Measurements from ENCODE around the gene TSPY3.
"Not testable (repeated sequence)": the region's sequence is repeated elsewhere in the genome, so short reads cannot be mapped to it uniquely, and the experiment has no call there.

Gene TSPY3, protein sequence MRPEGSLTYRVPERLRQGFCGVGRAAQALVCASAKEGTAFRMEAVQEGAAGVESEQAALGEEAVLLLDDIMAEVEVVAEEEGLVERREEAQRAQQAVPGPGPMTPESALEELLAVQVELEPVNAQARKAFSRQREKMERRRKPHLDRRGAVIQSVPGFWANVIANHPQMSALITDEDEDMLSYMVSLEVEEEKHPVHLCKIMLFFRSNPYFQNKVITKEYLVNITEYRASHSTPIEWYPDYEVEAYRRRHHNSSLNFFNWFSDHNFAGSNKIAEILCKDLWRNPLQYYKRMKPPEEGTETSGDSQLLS

DNA sequence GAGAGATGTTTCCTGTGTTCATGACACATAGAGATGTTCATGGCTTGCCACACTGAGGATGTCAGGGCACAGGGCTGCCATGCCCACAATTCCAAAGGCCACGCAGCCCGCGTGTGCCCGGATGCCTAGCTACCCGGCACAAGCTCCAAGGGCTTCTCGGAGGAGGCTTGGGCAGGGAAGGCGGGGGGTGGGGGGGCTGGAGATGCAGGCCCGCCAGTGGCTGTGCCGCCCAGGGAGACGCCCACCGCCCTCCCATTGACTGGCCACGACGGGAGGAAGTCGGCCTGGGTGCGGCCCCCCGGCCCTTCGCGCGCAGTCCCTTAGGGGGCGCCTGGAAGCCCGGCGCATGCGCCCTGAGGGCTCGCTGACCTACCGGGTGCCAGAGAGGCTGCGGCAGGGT, at the start of gene TSPY3:
Gene TSPY3, plus strand, starts transcription at position 301 of the 400 bp plus-strand sequence. Its CDS starts 46 bp downstream, at position 347.
- H3K4me3 ChIP-seq (ENCODE audit: low read depth, low read length); H3K27ac ChIP-seq; H3K79me2 ChIP-seq; H3K27me3 ChIP-seq (ENCODE audit: control insufficient read depth, insufficient read depth, low read length); H3K4me1 ChIP-seq; H2AFZ ChIP-seq; H3K9ac ChIP-seq; H3K36me3 ChIP-seq (ENCODE audit: control insufficient read depth, insufficient read depth, low read length); H3K4me2 ChIP-seq (ENCODE audit: low read length); H3K9me3 ChIP-seq (ENCODE audit: control insufficient read depth, low read length): not testable (repeated sequence)

DNA sequence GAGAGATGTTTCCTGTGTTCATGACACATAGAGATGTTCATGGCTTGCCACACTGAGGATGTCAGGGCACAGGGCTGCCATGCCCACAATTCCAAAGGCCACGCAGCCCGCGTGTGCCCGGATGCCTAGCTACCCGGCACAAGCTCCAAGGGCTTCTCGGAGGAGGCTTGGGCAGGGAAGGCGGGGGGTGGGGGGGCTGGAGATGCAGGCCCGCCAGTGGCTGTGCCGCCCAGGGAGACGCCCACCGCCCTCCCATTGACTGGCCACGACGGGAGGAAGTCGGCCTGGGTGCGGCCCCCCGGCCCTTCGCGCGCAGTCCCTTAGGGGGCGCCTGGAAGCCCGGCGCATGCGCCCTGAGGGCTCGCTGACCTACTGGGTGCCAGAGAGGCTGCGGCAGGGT, 40.7 kb upstream of the TSPY3 start, which contains the start of gene TSPY8:
Gene TSPY8, plus strand, starts transcription at position 301 of the 400 bp plus-strand sequence. Its CDS starts 46 bp downstream, at position 347.
- H3K9ac ChIP-seq; H3K9me3 ChIP-seq (ENCODE audit: control insufficient read depth, low read length); H3K4me2 ChIP-seq (ENCODE audit: low read length); H3K79me2 ChIP-seq; H3K36me3 ChIP-seq (ENCODE audit: control insufficient read depth, insufficient read depth, low read length); H3K4me1 ChIP-seq; H2AFZ ChIP-seq; H3K27me3 ChIP-seq (ENCODE audit: control insufficient read depth, insufficient read depth, low read length); H3K27ac ChIP-seq; H3K4me3 ChIP-seq (ENCODE audit: low read depth, low read length): not testable (repeated sequence)

DNA sequence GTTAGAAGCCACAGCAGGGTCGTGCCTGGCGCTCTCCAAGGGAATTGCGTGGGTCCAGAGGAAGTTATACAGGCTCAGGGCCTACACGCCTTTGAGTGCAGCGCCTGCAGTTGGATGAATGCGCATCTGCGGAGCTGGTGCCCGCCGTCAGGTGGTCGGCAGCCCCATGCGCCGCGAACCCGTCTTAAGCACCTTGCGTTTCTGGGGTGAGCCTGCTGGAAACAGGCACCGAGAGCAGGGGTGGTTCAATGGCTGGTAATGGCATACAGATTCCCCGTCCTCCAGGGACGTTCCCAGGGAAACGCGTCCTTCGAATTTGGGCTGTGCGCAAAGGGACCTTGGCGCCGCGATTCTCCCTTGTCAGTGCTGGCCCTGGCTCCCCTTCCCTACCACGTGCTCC, 1.7 kb upstream of the TSPY3 start:
- not testable (repeated sequence) for H3K27ac ChIP-seq; H3K36me3 ChIP-seq (ENCODE audit: control insufficient read depth, insufficient read depth, low read length); H3K4me3 ChIP-seq (ENCODE audit: low read depth, low read length); H3K4me2 ChIP-seq (ENCODE audit: low read length); H3K9me3 ChIP-seq (ENCODE audit: control insufficient read depth, low read length); H3K27me3 ChIP-seq (ENCODE audit: control insufficient read depth, insufficient read depth, low read length); H3K79me2 ChIP-seq; H2AFZ ChIP-seq; H3K9ac ChIP-seq; H3K4me1 ChIP-seq
